Activated gamma-delta T cell treated with Interleukin-2 at 50 U/mL for 16 hours (primary cell): ENCODE measurements around the gene TAB3.
"Not testable (repeated sequence)": the region's sequence is repeated elsewhere in the genome, so short reads cannot be mapped to it uniquely, and the experiment has no call there.

Experiments
- DNase-seq: peaks from one replicate; pipeline ENCODE4 v3.0.0-alpha.2; 2020

Gene TAB3

DNA sequence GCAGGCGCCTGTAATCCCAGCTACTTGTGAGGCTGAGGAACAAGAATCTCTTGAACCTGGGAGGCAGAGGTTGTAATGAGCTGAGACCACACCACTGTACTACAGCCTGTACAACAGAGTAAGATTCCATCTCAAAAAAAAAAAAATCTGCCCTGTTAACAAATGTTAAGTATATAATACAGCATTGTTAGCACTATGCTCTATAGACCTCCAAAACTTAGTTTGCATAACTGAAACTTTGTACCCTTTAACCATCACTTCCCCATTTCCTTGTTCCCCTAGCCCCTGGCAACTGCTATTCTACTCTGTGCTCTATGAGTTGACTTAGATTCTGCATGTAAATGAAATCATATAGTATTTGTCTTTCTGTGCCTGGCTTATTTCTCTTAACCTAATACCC, 76.7 kb downstream of the TAB3 start:
- DNase-seq = no peak

- no peak for DNase-seq
These were observed 82.8 kb downstream of the TAB3 start for GRCh38 chrX:30806187-30806728.

DNA sequence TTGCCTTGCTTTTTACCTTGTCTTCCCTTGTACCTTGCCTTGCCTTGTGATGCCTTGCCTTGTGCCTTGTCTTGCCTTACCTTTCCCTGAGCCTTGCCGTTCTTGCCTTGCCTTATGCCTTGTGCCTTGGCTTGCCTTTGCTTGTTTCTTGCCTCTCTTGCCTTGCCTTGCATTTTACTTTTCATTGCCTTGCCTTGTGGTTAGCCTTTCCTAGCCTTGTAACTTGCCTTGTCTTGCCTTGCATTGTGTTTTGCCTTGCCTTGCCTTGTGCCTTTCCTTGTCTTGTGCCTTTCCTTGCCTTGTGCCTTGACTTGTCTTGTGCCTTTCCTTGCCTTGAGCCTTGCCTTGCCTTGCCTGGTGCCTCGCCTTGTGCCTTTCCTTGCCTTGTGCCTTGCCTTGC, 84.6 kb downstream of the TAB3 start:
- no peak for DNase-seq

- no peak for DNase-seq
These were observed 88.2 kb downstream of the TAB3 start for GRCh38 chrX:30800901-30801300.

DNA sequence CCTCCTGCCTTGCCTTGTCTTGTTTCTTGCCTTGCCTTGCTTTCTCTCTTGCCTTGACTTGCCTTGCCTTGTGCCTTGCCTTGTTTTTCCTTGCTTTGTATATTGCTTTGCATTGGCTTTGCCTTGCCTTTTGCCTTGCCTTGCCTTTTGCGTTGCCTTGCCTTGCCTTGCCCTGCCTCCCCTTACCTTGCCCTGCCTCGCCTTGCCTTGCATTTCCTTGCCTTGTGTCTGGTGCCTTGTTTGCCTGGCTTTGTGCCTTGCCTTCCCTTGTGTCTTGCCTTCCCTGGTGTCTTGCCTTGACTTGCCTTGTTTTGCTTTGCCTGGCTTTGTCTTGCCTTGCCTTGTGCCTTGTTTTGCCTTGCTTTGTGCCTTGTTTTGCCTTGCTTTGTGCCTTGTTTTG, 89.7 kb downstream of the TAB3 start:
- no peak for DNase-seq

DNA sequence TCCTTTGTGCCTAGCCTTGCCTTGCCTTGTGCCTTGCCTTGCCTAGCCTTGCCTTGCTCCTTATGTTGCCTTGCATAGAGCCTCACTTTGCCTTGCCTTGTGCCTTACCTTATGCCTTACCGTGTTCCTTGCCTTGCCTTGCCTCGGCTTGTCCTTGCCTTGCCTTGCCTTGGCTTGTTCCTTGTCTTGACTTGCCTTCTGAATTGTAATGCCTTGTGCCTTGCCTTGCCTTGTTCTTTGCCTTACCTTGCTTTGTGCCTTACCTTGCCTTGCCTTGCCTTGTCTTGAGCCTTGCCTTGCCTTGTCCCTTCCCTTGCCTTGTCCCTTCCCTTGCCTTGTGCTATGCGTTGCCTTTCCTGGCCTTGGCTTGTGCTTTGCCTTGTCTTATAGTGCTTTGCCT, 90.2 kb downstream of the TAB3 start:
- no peak for DNase-seq

GRCh38 chrX:30797301-30797700, 91.8 kb downstream of the TAB3 start:
- DNase-seq = not testable (repeated sequence)

DNA sequence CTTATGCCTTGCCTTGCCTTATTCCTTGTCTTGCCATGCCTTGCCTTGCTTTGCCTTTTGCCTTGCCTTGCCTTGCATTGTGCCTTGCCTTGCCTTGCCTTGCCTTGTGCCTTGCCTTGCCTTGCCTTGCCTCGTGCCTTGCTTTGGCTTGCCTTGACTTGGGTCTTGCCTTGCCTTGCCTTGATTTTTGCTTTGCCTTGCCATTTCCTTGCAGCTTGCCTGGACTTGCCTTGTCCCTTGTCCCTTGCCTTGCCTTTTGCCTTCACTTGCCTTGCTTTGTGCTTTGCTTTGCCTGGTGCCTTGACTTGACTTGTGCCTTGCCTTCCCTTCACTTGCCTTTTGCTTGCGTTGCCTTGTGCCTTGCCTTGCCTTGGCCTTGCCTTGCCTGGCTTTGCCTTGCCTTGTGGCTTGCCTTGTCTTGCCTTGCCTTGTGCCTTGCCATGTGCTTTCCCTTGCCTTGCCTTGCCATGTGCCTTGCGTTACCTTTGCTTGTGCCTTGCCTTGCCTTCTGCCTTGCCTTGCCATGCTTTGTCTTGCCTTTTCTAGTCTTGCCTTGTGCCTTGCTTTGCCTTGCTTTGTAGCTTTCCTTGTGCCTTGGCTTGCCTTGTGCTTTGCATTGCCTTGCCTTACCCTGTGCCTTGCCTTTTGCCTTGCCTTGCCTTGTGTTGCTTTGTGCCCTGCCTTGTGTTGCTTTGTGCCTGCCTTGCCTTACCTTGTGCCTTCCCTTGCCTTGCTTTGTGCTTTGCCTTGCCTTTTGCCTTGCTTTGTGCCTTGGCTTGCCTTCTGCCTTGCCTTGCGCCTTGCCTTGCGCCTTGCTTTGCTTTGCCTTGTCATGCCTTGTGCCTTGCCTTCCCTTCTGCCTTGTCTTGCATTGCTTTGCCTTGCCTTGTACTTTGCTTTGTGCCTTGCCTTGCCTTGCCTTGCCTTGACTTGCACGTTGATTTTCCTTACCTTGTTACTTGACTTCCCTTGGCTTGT, 92.8 kb downstream of the TAB3 start:
- no peak for DNase-seq

DNA sequence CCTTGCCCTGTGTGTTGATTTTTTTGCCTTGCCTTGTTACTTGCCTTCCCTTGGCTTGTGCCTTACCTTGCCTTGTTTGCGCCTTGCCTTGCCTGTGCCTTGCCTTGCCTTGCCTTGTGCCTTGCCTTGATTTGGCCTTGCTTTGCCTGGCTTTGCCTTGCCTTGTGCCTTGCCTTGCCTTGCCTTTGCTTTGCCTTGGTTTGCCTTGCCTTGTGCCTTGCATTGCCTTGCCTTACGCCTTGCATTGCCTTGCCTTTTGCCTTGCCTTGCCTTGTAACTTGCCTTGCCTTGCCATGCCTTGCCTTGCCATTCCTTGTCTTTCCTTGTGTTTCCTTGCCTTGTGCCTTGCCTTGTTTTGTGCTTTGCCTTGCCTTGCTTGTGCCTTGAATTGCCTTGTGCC, 94.6 kb downstream of the TAB3 start:
- DNase-seq = no peak

DNA sequence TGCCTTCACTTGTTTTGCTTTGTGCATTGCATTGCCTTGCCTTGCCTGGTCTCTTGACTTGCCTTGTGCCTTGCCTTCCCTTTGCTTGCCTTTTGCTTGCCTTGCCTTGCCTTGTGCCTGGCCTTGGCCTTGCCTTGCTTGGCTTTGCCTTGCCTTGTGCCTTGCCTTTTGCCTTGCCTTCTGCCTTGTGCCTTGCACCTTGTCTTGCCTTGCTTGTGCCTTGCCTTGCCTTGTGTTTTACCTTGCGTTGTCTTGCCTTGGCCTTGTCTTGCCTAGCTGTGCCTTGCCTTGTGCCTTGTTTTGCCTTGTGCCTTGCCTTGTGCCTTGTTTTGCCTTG, 95.3 kb downstream of the TAB3 start:
- DNase-seq = no peak

DNA sequence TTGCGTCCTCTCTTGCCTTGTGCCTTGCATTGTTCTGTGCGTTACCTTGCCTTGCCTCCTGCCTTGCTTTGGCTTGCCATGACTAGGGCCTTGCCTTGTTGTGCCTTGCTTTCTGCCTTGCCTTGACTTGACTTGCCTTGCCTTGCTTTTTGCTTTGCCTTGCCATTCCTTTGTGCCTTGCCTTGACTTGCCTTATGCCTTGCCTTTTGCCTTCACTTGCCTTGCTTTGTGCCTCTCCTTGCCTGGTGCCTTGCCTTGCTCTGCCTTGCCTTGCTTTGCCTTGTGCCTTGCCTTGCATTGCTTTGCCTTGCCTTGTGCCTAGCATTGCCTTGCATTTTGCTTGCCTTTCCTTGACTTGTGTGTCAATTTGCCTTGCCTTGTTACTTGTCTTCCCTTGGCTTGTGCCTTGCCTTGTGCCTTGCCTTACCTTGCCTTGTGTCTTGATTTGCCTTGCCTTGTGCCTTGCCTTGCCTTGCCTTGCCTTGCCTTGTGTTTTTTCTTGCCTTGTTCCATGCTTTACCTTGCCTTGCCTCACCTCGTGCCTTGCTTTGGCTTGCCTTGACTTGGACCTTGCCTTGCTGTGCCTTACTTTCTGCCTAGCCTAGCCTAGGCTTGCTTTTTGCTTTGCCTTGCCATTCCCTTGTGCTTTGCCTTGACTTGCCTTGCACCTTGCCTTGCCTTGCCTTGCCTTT, 95.8 kb downstream of the TAB3 start:
- no peak for DNase-seq

- no peak for DNase-seq
These were observed 97.5 kb downstream of the TAB3 start for GRCh38 chrX:30791296-30792278.

GRCh38 chrX:30787012-30787411, 102.0 kb downstream of the TAB3 start:
- no peak for DNase-seq

DNA sequence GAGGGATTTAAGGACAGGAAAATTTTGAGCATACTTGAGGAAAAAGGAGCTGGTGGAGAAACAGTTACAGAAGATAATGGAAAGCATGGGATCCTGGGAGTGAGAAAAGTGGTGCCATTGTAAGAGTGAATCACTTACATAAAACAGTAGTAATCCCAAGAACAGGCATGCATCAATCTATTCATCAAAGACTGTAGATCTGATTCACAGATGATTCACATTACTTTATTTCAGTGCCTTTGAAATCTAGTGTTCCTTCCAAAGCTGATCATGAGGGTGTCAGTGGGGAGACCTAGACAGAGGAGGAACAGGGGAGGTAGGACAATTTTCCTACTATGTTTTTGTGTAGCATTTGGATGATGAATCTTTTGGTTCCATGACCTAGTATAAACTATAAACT, 102.7 kb downstream of the TAB3 start:
- DNase-seq = no peak

GRCh38 chrX:30781711-30782444, 107.2 kb downstream of the TAB3 start:
- DNase-seq = no peak

DNA sequence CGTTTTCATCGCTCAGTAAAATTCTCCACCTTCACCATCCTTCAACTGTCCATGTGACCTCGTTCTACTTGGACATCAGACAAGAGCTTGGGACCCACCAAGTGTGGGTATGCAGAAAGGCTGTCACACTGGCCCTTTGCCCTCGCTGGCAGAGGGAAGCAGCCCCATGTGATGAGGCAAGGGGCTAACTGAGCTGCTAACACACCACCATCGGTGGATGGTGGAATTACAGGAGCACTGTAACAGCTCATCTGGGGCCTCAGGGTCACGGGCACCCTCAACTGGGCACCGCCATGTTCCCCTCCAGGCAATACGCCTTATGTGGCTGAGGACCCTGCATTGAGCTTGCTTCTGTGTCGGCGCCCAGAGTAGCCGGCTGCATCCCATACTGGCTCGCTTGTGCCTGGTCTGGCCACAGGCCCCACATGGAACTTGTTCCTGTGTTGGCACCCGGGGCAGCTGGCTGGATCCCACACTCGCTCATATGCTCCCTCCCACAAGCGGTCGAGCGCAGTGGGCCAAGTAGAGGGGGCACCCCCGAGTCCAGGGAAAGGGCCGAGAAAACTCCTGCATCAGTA, 109.5 kb downstream of the TAB3 start:
- no peak for DNase-seq

- no peak for DNase-seq
These were observed 111.5 kb downstream of the TAB3 start for GRCh38 chrX:30777575-30777974.
